ENCODE results near the gene MAK. TPM values are rescaled to one million over a fixed set of nuclear protein-coding genes. Genes with fewer than 3 reads are reported as not detected.

The MAK gene
- total and polyA plus RNA-seq, 2 of the 13 experiments (the other 11 are each of a cell fraction or from before 2014, with no cell fraction given) = 0.04 TPM; not detected in 1

- TF ChIP-seq, protein P1, sequence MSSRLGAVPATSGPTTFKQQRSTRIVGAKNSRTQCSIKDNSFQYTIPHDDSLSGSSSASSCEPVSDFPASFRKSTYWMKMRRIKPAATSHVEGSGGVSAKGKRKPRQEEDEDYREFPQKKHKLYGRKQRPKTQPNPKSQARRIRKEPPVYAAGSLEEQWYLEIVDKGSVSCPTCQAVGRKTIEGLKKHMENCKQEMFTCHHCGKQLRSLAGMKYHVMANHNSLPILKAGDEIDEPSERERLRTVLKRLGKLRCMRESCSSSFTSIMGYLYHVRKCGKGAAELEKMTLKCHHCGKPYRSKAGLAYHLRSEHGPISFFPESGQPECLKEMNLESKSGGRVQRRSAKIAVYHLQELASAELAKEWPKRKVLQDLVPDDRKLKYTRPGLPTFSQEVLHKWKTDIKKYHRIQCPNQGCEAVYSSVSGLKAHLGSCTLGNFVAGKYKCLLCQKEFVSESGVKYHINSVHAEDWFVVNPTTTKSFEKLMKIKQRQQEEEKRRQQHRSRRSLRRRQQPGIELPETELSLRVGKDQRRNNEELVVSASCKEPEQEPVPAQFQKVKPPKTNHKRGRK (CRISPR knock-in tag; IDR thresholded peaks at IDR 0.05) = no peak
- no peak for TF ChIP-seq GTF3A (CRISPR knock-in tag; conservative IDR thresholded peaks at IDR 0.05)
- TF ChIP-seq MEF2D (CRISPR knock-in tag; IDR thresholded peaks at IDR 0.05) = peak; percentile 96
- TF ChIP-seq, protein P2, sequence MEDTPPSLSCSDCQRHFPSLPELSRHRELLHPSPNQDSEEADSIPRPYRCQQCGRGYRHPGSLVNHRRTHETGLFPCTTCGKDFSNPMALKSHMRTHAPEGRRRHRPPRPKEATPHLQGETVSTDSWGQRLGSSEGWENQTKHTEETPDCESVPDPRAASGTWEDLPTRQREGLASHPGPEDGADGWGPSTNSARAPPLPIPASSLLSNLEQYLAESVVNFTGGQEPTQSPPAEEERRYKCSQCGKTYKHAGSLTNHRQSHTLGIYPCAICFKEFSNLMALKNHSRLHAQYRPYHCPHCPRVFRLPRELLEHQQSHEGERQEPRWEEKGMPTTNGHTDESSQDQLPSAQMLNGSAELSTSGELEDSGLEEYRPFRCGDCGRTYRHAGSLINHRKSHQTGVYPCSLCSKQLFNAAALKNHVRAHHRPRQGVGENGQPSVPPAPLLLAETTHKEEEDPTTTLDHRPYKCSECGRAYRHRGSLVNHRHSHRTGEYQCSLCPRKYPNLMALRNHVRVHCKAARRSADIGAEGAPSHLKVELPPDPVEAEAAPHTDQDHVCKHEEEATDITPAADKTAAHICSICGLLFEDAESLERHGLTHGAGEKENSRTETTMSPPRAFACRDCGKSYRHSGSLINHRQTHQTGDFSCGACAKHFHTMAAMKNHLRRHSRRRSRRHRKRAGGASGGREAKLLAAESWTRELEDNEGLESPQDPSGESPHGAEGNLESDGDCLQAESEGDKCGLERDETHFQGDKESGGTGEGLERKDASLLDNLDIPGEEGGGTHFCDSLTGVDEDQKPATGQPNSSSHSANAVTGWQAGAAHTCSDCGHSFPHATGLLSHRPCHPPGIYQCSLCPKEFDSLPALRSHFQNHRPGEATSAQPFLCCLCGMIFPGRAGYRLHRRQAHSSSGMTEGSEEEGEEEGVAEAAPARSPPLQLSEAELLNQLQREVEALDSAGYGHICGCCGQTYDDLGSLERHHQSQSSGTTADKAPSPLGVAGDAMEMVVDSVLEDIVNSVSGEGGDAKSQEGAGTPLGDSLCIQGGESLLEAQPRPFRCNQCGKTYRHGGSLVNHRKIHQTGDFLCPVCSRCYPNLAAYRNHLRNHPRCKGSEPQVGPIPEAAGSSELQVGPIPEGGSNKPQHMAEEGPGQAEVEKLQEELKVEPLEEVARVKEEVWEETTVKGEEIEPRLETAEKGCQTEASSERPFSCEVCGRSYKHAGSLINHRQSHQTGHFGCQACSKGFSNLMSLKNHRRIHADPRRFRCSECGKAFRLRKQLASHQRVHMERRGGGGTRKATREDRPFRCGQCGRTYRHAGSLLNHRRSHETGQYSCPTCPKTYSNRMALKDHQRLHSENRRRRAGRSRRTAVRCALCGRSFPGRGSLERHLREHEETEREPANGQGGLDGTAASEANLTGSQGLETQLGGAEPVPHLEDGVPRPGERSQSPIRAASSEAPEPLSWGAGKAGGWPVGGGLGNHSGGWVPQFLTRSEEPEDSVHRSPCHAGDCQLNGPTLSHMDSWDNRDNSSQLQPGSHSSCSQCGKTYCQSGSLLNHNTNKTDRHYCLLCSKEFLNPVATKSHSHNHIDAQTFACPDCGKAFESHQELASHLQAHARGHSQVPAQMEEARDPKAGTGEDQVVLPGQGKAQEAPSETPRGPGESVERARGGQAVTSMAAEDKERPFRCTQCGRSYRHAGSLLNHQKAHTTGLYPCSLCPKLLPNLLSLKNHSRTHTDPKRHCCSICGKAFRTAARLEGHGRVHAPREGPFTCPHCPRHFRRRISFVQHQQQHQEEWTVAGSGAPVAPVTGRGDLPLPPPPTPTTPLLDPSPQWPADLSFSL (CRISPR knock-in tag; IDR thresholded peaks at IDR 0.05) = 0 out of 2 replicates have a peak, but pooled peaks have one; percentile 14
- peak; percentile 75 for TF ChIP-seq ATF2 (CRISPR knock-in tag; IDR thresholded peaks at IDR 0.05)
- TF ChIP-seq NFE2L1 (CRISPR knock-in tag; IDR thresholded peaks at IDR 0.05; ENCODE audit: borderline replicate concordance) = no peak
- 0 out of 2 replicates have a peak, but pooled peaks have one; percentile 53 for TF ChIP-seq STAT5B (CRISPR knock-in tag; IDR thresholded peaks at IDR 0.05)
- 0 out of 2 replicates have a peak, but pooled peaks have one; percentile 30 for TF ChIP-seq ZBTB3 (CRISPR knock-in tag; IDR thresholded peaks at IDR 0.05; ENCODE audit: borderline replicate concordance, low read depth)
- no peak for TF ChIP-seq JUN (CRISPR knock-in tag; IDR thresholded peaks at IDR 0.05)
- peak; percentile 71; the same call in 1 of the 2 replicates for TF ChIP-seq ZNF704 (CRISPR knock-in tag; IDR thresholded peaks at IDR 0.05; ENCODE audit: borderline replicate concordance)
- TF ChIP-seq ZNF484 (CRISPR knock-in tag; IDR thresholded peaks at IDR 0.05; ENCODE audit: borderline replicate concordance, low read depth) = no peak
- TF ChIP-seq, protein P3, sequence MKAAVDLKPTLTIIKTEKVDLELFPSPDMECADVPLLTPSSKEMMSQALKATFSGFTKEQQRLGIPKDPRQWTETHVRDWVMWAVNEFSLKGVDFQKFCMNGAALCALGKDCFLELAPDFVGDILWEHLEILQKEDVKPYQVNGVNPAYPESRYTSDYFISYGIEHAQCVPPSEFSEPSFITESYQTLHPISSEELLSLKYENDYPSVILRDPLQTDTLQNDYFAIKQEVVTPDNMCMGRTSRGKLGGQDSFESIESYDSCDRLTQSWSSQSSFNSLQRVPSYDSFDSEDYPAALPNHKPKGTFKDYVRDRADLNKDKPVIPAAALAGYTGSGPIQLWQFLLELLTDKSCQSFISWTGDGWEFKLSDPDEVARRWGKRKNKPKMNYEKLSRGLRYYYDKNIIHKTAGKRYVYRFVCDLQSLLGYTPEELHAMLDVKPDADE (CRISPR knock-in tag; IDR thresholded peaks at IDR 0.05) = no peak; the same call in 1 of the 2 replicates
- TF ChIP-seq ETV6 (CRISPR knock-in tag; conservative IDR thresholded peaks at IDR 0.05) = 0 out of 2 replicates have a peak, but pooled peaks have one; percentile 51
- peak; percentile 63; the same call in 1 of the 2 replicates for TF ChIP-seq TEF (CRISPR knock-in tag; IDR thresholded peaks at IDR 0.05)
- TF ChIP-seq ARNT (IDR thresholded peaks at IDR 0.05) = no peak
These were observed 90.9 kb downstream of the MAK start, which contains the start of gene TMEM14B (continued) for GRCh38 chr6:10747251-10747972.
